Keratinocyte (primary cell): ENCODE data around the gene VEGFB. TPM values are rescaled to one million over a fixed set of nuclear protein-coding genes. Genes with fewer than 3 reads are reported as not detected.
"Not testable (repeated sequence)": the region's sequence is repeated elsewhere in the genome, so short reads cannot be mapped to it uniquely, and the experiment has no call there.

Experiments
- DNase-seq: peaks from one replicate; pipeline ENCODE4 v3.0.0-alpha.2; 2011; ENCODE audit warnings: low read depth, missing footprints, low spot score
- FAIRE-seq: peaks from 2 replicates; lab custom pipeline; 2011; peaks lifted over from hg19 to GRCh38; lab: Jason Lieb, UNC
- H2AFZ ChIP-seq: 2 replicates; pipeline ENCODE4 v1.6.0; 2012; ENCODE audit warnings: low read length, control low read depth, inconsistent platforms; ENCODE audit not compliant: control insufficient read depth
- H3K27ac ChIP-seq: 2 replicates; pipeline ENCODE4 v1.5.1; 2011; ENCODE audit warnings: low read length; ENCODE audit not compliant: control insufficient read depth, insufficient read depth
- H3K27me3 ChIP-seq: 3 replicates; pipeline ENCODE4 v1.6.0; 2011; ENCODE audit warnings: low read length; ENCODE audit not compliant: control insufficient read depth, insufficient read depth; ENCODE audit errors: extremely low read depth
- H3K36me3 ChIP-seq, 2 experiments: 2 replicates in 1 of 2; 3 replicates in 1 of 2; pipeline ENCODE4 v1.5.1; 2011; ENCODE audit warnings: low read length in 2 of 2, mild to moderate bottlenecking in 1 of 2; ENCODE audit not compliant: control insufficient read depth in 2 of 2, insufficient read depth in 2 of 2; ENCODE audit errors: extremely low read depth in 1 of 2
- H3K4me1 ChIP-seq: 3 replicates; pipeline ENCODE4 v1.5.1; 2011; ENCODE audit warnings: low read length; ENCODE audit not compliant: control insufficient read depth, insufficient read depth; ENCODE audit errors: extremely low read depth
- H3K4me2 ChIP-seq: 3 replicates; pipeline ENCODE4 v1.6.0; 2011; ENCODE audit warnings: low read depth, low read length; ENCODE audit not compliant: control insufficient read depth, insufficient read depth; ENCODE audit errors: extremely low read depth
- H3K4me3 ChIP-seq, 3 experiments: fragments of 200-600 bp in 1 of 3; sonication (generic) in 1 of 3; 2 replicates in 2 of 3; 3 replicates in 1 of 3; pipeline ENCODE4 v1.5.1; 2011 to 2016; ENCODE audit warnings: low read length in 3 of 3, mild to moderate bottlenecking in 3 of 3, control low read depth in 2 of 3, inconsistent platforms in 1 of 3, low read depth in 1 of 3, mixed read lengths in 1 of 3, mixed run types in 1 of 3, moderate library complexity in 1 of 3; ENCODE audit not compliant: control insufficient read depth in 2 of 3, insufficient read depth in 2 of 3; ENCODE audit errors: extremely low read depth in 1 of 3
- H3K79me2 ChIP-seq: 2 replicates; pipeline ENCODE4 v1.6.0; 2012; ENCODE audit warnings: low read length; ENCODE audit not compliant: control insufficient read depth, insufficient read depth
- H3K9ac ChIP-seq: 3 replicates; pipeline ENCODE4 v1.6.0; 2011; ENCODE audit warnings: low read length; ENCODE audit not compliant: control insufficient read depth, insufficient read depth; ENCODE audit errors: extremely low read depth
- H3K9me1 ChIP-seq: 3 replicates; pipeline ENCODE4 v1.6.0; 2011; ENCODE audit warnings: low read length; ENCODE audit not compliant: control insufficient read depth, insufficient read depth; ENCODE audit errors: extremely low read depth
- H3K9me3 ChIP-seq: 2 replicates; pipeline ENCODE4 v1.5.1; 2012; ENCODE audit warnings: low read depth, low read length; ENCODE audit not compliant: control insufficient read depth
- H4K20me1 ChIP-seq: 3 replicates; pipeline ENCODE4 v1.6.0; 2011; ENCODE audit warnings: low read length; ENCODE audit not compliant: control insufficient read depth, insufficient read depth; ENCODE audit errors: extremely low read depth
- CTCF ChIP-seq, 3 experiments: IDR thresholded peaks in 1 of 3; conservative IDR thresholded peaks in 1 of 3; optimal IDR thresholded peaks in 1 of 3; 2 replicates in 2 of 3; 3 replicates in 1 of 3; pipeline versions ENCODE3 to v1.5.1; 2011; ENCODE audit warnings: low read length in 3 of 3, mild to moderate bottlenecking in 3 of 3, moderate library complexity in 2 of 3, control low read depth in 1 of 3, inconsistent platforms in 1 of 3; ENCODE audit not compliant: insufficient read depth in 2 of 3; ENCODE audit errors: extremely low read depth in 1 of 3
- EZH2 ChIP-seq: IDR thresholded peaks from one replicate; pipeline ENCODE4 v1.6.1; 2012; ENCODE audit warnings: inconsistent platforms, mild to moderate bottlenecking, low read length, moderate library complexity
- dilution Hi-C: fragments of 300-500 bp; cut with MboI; formaldehyde crosslinking; loops from one replicate; pipeline ENCODE4 v1.7.0; 2020; ENCODE audit warnings: low sequenced_read_pairs; ENCODE audit not compliant: extremely low pct_ligation_motif_present
- polyA plus RNA-seq, 5 experiments: library from polyadenylated mRNA; depleted of rRNA in 3 of 5; stranded (reverse) in 3 of 5; stranded (forward) in 1 of 5; unstranded in 1 of 5; fragments of >200 nt; gene quantifications; 1 replicate in 1 of 5; 2 replicates in 3 of 5; 3 replicates in 1 of 5; pipeline versions ENCODE4 v1.2.1 to v1.2.3, GENCODE V29; 2011 to 2012; ENCODE audit warnings: missing spikeins in 2 of 5, low read depth in 1 of 5, low replicate concordance in 1 of 5

Gene VEGFB
- polyA plus RNA-seq, 1 donor (not counting 4 experiments of a cell fraction or from before 2014, with no cell fraction given) = 10.0 TPM

GRCh38 chr11:64245797-64246620 lies 11.6 kb downstream of the VEGFB start:
- no peaks in the 10 kb centered on the region for H3K9me1 ChIP-seq
- peak overlapping the region; percentile 95 for H3K9ac ChIP-seq
- TF ChIP-seq EZH2 = no peak
- TF ChIP-seq CTCF (optimal IDR thresholded peaks at IDR 0.05 in 1 of 3, IDR thresholded peaks at IDR 0.05 in 1 of 3, conservative IDR thresholded peaks at IDR 0.05 in 1 of 3; ENCODE audit: extremely low read depth in 1 of 3, insufficient read depth in 2 of 3, low read length in 3 of 3) = no peak
- H3K79me2 ChIP-seq = peaks cover 26% of the 10 kb centered on the region
- no peaks in the 10 kb centered on the region for H3K27me3 ChIP-seq
- H2AFZ ChIP-seq = no peak overlapping the region
- no peaks in the 10 kb centered on the region for H4K20me1 ChIP-seq
- peak overlapping the region; percentile 73 to 88 (median 86) for H3K4me3 ChIP-seq
- dilution Hi-C loops = no loop called here
- peaks cover 36% of the 10 kb centered on the region for H3K4me1 ChIP-seq
- peak overlapping the region; percentile 88 for H3K27ac ChIP-seq
- peak overlapping the region; percentile 85 for H3K4me2 ChIP-seq
- H3K9me3 ChIP-seq = no peaks in the 10 kb centered on the region
- DNase-seq = peak; percentile 99
- FAIRE-seq = no peak
- H3K36me3 ChIP-seq = peaks cover 6 to 14% of the 10 kb centered on the region in 2 experiments

GRCh38 chr11:64246621-64246870 lies 12.2 kb downstream of the VEGFB start:
- H4K20me1 ChIP-seq, H3K9me3 ChIP-seq, H3K9me1 ChIP-seq, DNase-seq, FAIRE-seq, H2AFZ ChIP-seq, H3K4me2 ChIP-seq, H3K27me3 ChIP-seq, dilution Hi-C loops: not testable (repeated sequence)
- Histone ChIP-seq H3K36me3 (peaks cover 6 to 14% of the 10 kb centered on the region in 2 experiments), H3K27ac (peak overlapping the region; percentile 88), H3K9ac (peak overlapping the region; percentile 95), H3K4me3 (peak overlapping the region in 1 of 3 experiments; percentile 88), H3K4me1 (peaks cover 36% of the 10 kb centered on the region), H3K79me2 (peaks cover 27% of the 10 kb centered on the region)
